Left lung (tissue), 10 donors: ENCODE measurements around the gene SYCE1L. TPM values are rescaled to one million over a fixed set of nuclear protein-coding genes. Genes with fewer than 3 reads are reported as not detected.

ENCODE experiments used
- ATAC-seq: fragments of 200-7000 bp; cut with Tn5 transposase; one replicate; pipeline ENCODE4 v1.9.1; 2020; ENCODE audit warnings: moderate library complexity
- DNase-seq, 4 donors: peaks; one replicate each; pipeline ENCODE4 v3.0.0-alpha.2; 2013 to 2020
- H3K27ac ChIP-seq, 2 donors: fragments of 200-600 bp; sonication (generic) in 1 of 2; one replicate each; pipeline versions ENCODE4 v1.5.0 to v1.8.0; 2020 to 2021
- H3K27me3 ChIP-seq, 2 donors: fragments of 200-600 bp; sonication (generic) in 1 of 2; one replicate each; pipeline versions ENCODE4 v1.5.0 to v1.8.0; 2020 to 2021
- H3K36me3 ChIP-seq, 2 donors: fragments of 200-600 bp; sonication (generic) in 1 of 2; one replicate each; pipeline versions ENCODE4 v1.5.0 to v1.8.0; 2020 to 2021
- H3K4me1 ChIP-seq, 2 donors: fragments of 200-600 bp; one replicate each; pipeline ENCODE4 v1.8.0; 2021
- H3K4me3 ChIP-seq, 2 donors: fragments of 200-600 bp; sonication (generic) in 1 of 2; one replicate each; pipeline versions ENCODE4 v1.5.0 to v1.8.0; 2020 to 2021; ENCODE audit warnings: mild to moderate bottlenecking in 1 of 2
- H3K9me3 ChIP-seq, 2 donors: fragments of 200-600 bp; sonication (generic) in 1 of 2; one replicate each; pipeline versions ENCODE4 v1.5.0 to v1.8.0; 2020 to 2021
- intact Hi-C, 2 donors: fragments of 100-400 bp; cut with DNase I; formaldehyde crosslinking; loops; one replicate each; pipeline versions ENCODE4 v1.11.2 to v1.14.2; 2022
- polyA plus RNA-seq, 6 donors: library from polyadenylated mRNA; unstranded; fragments of 120-200 nt; gene quantifications; one replicate each; pipeline ENCODE4 v1.2.1, GENCODE V29; 2013; ENCODE audit not compliant: insufficient read length in 6 of 6
- total RNA-seq, 2 donors: library from RNA; stranded (reverse); fragmentation: NEBNext Ultra II Directional; extraction: Animal tissue kit (Norgen Biotek cat#: 25700); gene quantifications; one replicate each; pipeline ENCODE4 v1.2.1, GENCODE V29; 2021
- TF ChIP-seq, protein P1 (sequence below), 2 donors: fragments of 200-600 bp; sonication (generic) in 1 of 2; IDR thresholded peaks; one replicate each; pipeline versions ENCODE4 v1.5.0 to v1.8.0; 2021; ENCODE audit warnings: antibody characterized with exemption in 2 of 2
- donor health status: DM: no; HTN: yes; CAD: no.
- donor health status: DM: no; HTN: no; CAD: no.

SYCE1L gene
- total and polyA plus RNA-seq, 8 donors: 2.2 to 5.7 (median 3.6) TPM

DNA sequence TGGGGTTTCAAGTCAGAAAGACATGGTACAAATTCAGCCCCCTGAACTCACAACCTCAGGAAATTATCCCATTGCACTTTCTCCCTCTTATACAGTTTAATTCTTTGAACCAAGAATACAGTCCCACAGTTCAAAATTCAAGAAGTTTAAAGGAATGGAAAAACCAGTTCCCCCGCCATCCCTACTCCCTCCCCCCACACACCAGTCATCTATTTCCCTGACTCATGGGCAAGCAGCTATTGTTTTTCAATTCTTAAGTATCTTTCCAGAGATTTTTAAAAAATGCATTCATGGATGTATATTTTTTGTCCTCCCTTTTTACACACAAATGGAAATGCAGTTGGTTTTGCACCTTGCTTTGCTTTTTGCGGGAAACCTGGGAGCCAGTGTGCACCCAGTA, 7.3 kb downstream of the SYCE1L start:
- Histone ChIP-seq H3K9me3 (no peaks in the 10 kb centered on the region), H3K27me3 (peaks cover 0 to 7% of the 10 kb centered on the region in 2 donors), H3K36me3 (peaks cover 0 to under 1% of the 10 kb centered on the region in 2 donors), H3K4me3 (no peak overlapping the region), H3K4me1 (no peaks in the 10 kb centered on the region), H3K27ac (no peak overlapping the region)
- intact Hi-C loops: no loop called here
- no peak for DNase-seq
- ATAC-seq: no peak
- TF ChIP-seq, protein P1, sequence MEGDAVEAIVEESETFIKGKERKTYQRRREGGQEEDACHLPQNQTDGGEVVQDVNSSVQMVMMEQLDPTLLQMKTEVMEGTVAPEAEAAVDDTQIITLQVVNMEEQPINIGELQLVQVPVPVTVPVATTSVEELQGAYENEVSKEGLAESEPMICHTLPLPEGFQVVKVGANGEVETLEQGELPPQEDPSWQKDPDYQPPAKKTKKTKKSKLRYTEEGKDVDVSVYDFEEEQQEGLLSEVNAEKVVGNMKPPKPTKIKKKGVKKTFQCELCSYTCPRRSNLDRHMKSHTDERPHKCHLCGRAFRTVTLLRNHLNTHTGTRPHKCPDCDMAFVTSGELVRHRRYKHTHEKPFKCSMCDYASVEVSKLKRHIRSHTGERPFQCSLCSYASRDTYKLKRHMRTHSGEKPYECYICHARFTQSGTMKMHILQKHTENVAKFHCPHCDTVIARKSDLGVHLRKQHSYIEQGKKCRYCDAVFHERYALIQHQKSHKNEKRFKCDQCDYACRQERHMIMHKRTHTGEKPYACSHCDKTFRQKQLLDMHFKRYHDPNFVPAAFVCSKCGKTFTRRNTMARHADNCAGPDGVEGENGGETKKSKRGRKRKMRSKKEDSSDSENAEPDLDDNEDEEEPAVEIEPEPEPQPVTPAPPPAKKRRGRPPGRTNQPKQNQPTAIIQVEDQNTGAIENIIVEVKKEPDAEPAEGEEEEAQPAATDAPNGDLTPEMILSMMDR (IDR thresholded peaks at IDR 0.05): no peak

DNA sequence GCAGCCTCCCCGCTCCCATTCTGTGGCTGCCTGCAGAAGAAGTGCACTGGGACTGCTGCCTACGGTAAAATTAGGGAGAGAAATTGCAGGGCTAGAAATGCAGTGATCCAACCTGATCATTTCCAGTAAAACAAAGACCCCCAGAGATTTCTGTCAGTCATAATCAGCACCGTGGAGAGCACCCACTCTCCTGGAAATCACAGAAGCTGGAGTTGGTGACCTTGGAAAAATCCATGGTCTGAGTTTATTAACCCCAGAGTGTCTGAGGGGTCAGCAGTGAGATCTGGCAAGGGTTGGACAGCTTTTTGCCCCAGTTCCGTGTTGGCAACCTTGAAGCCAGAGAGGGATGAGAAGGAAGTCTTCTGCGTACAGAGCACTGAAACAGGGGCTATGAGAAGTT, 7.8 kb downstream of the SYCE1L start:
- no peak for DNase-seq
- no peaks in the 10 kb centered on the region for H3K9me3 ChIP-seq
- ATAC-seq: no peak
- intact Hi-C loops: no loop called here
- peaks cover 0 to 3% of the 10 kb centered on the region in 2 donors for H3K4me1 ChIP-seq
- no peak overlapping the region for H3K27ac ChIP-seq
- no peak overlapping the region for H3K4me3 ChIP-seq
- peaks cover 0 to 12% of the 10 kb centered on the region in 2 donors for H3K27me3 ChIP-seq
- TF ChIP-seq, protein P1 (IDR thresholded peaks at IDR 0.05): no peak
- no peaks in the 10 kb centered on the region for H3K36me3 ChIP-seq

DNA sequence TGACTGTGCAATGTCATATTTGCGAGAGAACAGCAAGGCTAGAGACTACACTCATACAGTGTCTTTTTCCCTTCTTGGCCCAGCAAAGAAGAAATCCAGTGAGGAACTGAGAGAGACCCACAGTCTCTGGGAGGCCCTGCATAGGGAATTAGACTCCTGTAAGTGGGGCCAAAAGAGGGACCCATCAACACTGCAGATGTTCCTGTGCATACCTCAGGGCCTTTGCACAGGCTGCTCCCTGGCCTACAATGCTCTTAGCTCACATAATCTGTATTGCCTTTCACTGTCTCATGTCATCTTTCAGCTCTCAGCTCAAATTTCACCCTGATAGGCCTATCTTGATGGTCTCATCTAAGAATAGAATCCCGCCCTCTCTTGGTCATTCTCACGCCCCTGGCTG, 9.2 kb downstream of the SYCE1L start:
- no peaks in the 10 kb centered on the region for H3K36me3 ChIP-seq
- ATAC-seq (no peak), DNase-seq (no peak)
- no peak overlapping the region for H3K27ac ChIP-seq
- H3K9me3 ChIP-seq: no peaks in the 10 kb centered on the region
- intact Hi-C loops: no loop called here
- H3K4me1 ChIP-seq: peaks cover under 1 to 9% of the 10 kb centered on the region in 2 donors
- TF ChIP-seq, protein P1 (IDR thresholded peaks at IDR 0.05): no peak
- peaks cover 0 to 26% of the 10 kb centered on the region in 2 donors for H3K27me3 ChIP-seq
- H3K4me3 ChIP-seq: no peak overlapping the region

DNA sequence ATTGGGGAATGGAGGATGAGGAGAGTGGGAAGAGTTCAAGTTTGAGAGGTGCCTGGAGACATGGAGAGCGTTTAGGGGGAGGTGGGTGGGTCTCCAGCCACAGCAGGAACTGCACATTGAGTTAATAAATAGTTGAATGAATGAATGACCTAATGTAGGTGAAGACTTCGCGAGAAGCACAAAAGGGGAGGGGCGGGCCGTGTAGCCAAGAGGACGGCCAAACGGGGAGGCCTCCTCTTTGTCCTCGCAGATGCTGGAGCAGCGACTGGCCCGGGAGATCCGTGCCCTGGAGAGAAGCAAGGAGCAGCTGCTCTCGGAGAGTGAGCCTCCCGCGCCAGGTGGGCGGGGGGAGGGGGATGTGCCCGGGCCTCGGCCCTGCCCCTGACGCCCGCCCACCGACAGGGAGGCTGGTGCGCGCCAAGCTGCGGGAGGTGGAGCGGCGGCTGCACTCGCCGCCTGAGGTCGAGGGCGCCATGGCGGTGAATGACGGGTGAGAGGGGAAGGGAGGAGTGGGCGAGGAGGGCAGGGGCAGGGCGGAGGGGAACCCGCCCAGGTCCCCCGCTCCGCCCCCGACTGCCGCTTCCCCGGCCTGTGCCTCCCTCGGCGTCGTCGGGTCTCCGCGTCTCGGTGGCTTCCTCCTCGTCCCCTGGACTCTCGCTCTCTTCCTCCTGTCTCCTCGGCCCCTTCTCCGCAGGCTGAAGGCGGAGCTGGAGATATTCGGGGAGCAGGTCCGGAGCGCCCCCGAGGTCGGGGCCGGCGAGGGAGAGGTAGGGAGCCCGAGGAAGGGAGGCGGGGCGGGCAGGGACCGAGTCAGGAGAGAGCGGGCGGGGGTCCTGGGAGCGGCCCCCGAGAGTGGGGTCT, 12.9 kb downstream of the SYCE1L start:
- TF ChIP-seq, protein P1 (IDR thresholded peaks at IDR 0.05): no peak
- Histone ChIP-seq H3K27me3 (peaks cover 0 to 26% of the 10 kb centered on the region in 2 donors), H3K9me3 (no peaks in the 10 kb centered on the region), H3K36me3 (no peaks in the 10 kb centered on the region), H3K4me3 (peak overlapping the region; percentile 55 to 57), H3K4me1 (peaks cover 5 to 13% of the 10 kb centered on the region in 2 donors), H3K27ac (peak overlapping the region; percentile 59 to 75)
- DNase-seq (peak; percentile 39 to 91 (median 70)), ATAC-seq (peak; percentile 84)
- intact Hi-C loops: no loop called here

DNA sequence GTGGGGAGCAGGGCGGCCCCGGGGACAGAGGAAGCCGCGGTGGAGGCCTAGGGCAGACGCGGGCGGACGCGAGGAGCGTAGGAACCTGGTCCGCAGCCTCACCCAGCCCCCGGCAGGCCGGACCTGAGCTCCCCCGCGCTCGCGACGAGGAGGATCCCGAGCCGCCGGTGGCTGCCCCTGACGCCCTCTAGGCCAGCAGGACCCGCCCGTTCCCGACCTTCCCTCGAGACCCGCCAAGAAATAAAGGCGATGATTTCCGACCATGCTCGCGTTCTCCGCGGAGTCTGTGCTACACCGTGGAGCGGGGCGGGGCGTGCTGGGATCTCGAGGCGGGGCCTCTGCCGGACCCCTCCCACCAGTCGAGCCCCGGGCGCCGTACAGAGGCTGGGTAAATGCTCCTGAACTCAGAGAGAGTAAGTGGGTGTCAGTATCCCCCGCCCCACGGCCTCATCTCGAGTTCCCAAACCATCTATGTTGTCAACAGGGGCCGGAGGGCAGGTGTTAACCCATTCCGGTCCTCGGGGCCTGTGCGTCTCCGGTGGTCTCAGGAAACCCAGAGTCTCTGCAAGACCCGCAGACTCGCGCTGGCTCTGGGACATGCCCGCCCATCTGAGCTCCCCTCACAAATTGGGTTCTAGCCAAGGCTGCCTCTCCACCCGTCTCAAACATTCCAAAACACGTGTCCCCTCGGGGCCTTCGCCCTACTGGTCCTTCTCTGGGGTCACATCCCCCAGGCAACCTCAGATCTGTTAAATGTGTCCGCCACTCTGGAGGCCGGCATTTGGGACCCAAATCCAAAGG, 13.7 kb downstream of the SYCE1L start:
- peak; percentile 93 for ATAC-seq

More for the DNA sequence above, 13.7 kb downstream of the SYCE1L start:
- TF ChIP-seq, protein P1 (IDR thresholded peaks at IDR 0.05): no peak
- peak overlapping the region; percentile 55 to 57 for H3K4me3 ChIP-seq
- peaks cover 5 to 13% of the 10 kb centered on the region in 2 donors for H3K4me1 ChIP-seq
- peak overlapping the region; percentile 59 to 75 for H3K27ac ChIP-seq
- intact Hi-C loops: no loop called here
- no peaks in the 10 kb centered on the region for H3K36me3 ChIP-seq
- H3K9me3 ChIP-seq: no peaks in the 10 kb centered on the region
- peaks cover 0 to 26% of the 10 kb centered on the region in 2 donors for H3K27me3 ChIP-seq
- DNase-seq: peak in 3 of 4 donors; percentile 28 to 73 (median 52)
